GM23338 (cell line): ENCODE data around the gene POU1F1. TPM values are rescaled to one million over a fixed set of nuclear protein-coding genes. Genes with fewer than 3 reads are reported as not detected.

Experiments used
- ATAC-seq: fragments of 200-7000 bp; cut with Tn5 transposase; 3 replicates; pipeline ENCODE4 v1.9.1; 2020
- DNase-seq: peaks from one replicate; pipeline ENCODE4 v3.0.0-alpha.2; 2015; ENCODE audit warnings: low spot score
- H2AFZ ChIP-seq: fragments of 200-600 bp; sonication (generic); 2 replicates; pipeline ENCODE4 v1.8.0; 2016; ENCODE audit warnings: antibody characterized with exemption, mild to moderate bottlenecking, moderate library complexity
- H3F3A ChIP-seq: fragments of 200-600 bp; sonication (generic); replicated peaks from 2 replicates; pipeline ENCODE4 v1.8.0; 2017; ENCODE audit warnings: antibody characterized with exemption, mixed run types, low read depth
- H3K27ac ChIP-seq: fragments of 200-600 bp; sonication (generic); 2 replicates; pipeline ENCODE4 v1.6.1; 2016; ENCODE audit warnings: low read depth
- H3K27me3 ChIP-seq: fragments of 200-600 bp; sonication (generic); 2 replicates; pipeline ENCODE4 v1.8.0; 2016; ENCODE audit warnings: mild to moderate bottlenecking, mixed run types, moderate library complexity; ENCODE audit not compliant: insufficient read depth
- H3K36me3 ChIP-seq: fragments of 200-600 bp; sonication (generic); 2 replicates; pipeline ENCODE4 v1.8.0; 2016; ENCODE audit warnings: mild to moderate bottlenecking; ENCODE audit not compliant: insufficient read depth
- H3K4me1 ChIP-seq: fragments of 200-600 bp; sonication (generic); 2 replicates; pipeline ENCODE4 v1.8.0; 2016; ENCODE audit warnings: mild to moderate bottlenecking, moderate library complexity; ENCODE audit not compliant: insufficient read depth
- H3K4me2 ChIP-seq: fragments of 200-600 bp; sonication (generic); 2 replicates; pipeline ENCODE4 v1.7.1; 2017; ENCODE audit warnings: mixed run types
- H3K4me3 ChIP-seq: fragments of 200-600 bp; sonication (generic); 2 replicates; pipeline ENCODE4 v1.6.1; 2016; ENCODE audit warnings: mixed run types
- H3K79me2 ChIP-seq: fragments of 200-600 bp; sonication (generic); replicated peaks from 2 replicates; pipeline ENCODE4 v1.8.0; 2017; ENCODE audit warnings: mild to moderate bottlenecking; ENCODE audit not compliant: insufficient read depth
- H3K9me2 ChIP-seq: fragments of 200-600 bp; sonication (generic); 2 replicates; pipeline ENCODE4 v1.8.0; 2017; ENCODE audit not compliant: insufficient read depth
- H4K20me1 ChIP-seq: fragments of 200-600 bp; sonication (generic); replicated peaks from 2 replicates; pipeline ENCODE4 v1.8.0; 2017; ENCODE audit warnings: mild to moderate bottlenecking; ENCODE audit not compliant: insufficient read depth
- H3K27ac Mint-ChIP-seq: 2 replicates; pipeline ENCODE4 v1.8.0; 2020; ENCODE audit warnings: inconsistent platforms, mild to moderate bottlenecking, moderate library complexity, mixed read lengths
- H3K27me3 Mint-ChIP-seq: 3 replicates; pipeline ENCODE4 v1.8.0; 2022; ENCODE audit warnings: low read depth, mild to moderate bottlenecking, moderate library complexity, mixed read lengths, inconsistent platforms; ENCODE audit not compliant: insufficient read depth, poor library complexity
- H3K36me3 Mint-ChIP-seq: 3 replicates; pipeline ENCODE4 v1.8.0; 2021; ENCODE audit warnings: low read depth, mild to moderate bottlenecking, inconsistent platforms, moderate library complexity, mixed read lengths
- H3K4me1 Mint-ChIP-seq: 3 replicates; pipeline ENCODE4 v1.8.0; 2020; ENCODE audit warnings: mild to moderate bottlenecking, inconsistent platforms, mixed read lengths
- H3K4me3 Mint-ChIP-seq: 3 replicates; pipeline ENCODE4 v1.8.0; 2021; ENCODE audit warnings: moderate library complexity, mild to moderate bottlenecking, inconsistent platforms, mixed read lengths
- H3K9me3 Mint-ChIP-seq: 3 replicates; pipeline ENCODE4 v1.8.0; 2020; ENCODE audit warnings: moderate library complexity, mild to moderate bottlenecking, inconsistent platforms, mixed read lengths
- CREB1 ChIP-seq: fragments of 250-450 bp; sonication (Bioruptor Pico); IDR thresholded peaks from 2 replicates; pipeline ENCODE4 v1.5.0; 2020; ENCODE audit warnings: low read depth, mild to moderate bottlenecking, moderate library complexity
- CTCF ChIP-seq, 2 experiments: fragments of 200-600 bp in 1 of 2; sonication (generic) in 1 of 2; conservative IDR thresholded peaks; 2 replicates each; pipeline versions ENCODE4 v1.5.1 to v1.6.1; 2016 to 2017; ENCODE audit warnings: antibody characterized with exemption in 2 of 2, low read depth in 2 of 2, mild to moderate bottlenecking in 2 of 2, moderate library complexity in 1 of 2
- EZH2 ChIP-seq: fragments of 200-600 bp; sonication (generic); IDR thresholded peaks from one replicate; pipeline ENCODE4 v1.8.0; 2017; ENCODE audit warnings: antibody characterized with exemption, mild to moderate bottlenecking, low read depth; ENCODE audit not compliant: unreplicated experiment
- EZH2phosphoT487 ChIP-seq: fragments of 200-600 bp; sonication (generic); IDR thresholded peaks from one replicate; pipeline ENCODE4 v1.8.1; 2018; ENCODE audit warnings: antibody characterized with exemption; ENCODE audit not compliant: unreplicated experiment
- JUNB ChIP-seq: IDR thresholded peaks from one replicate; pipeline ENCODE4 v1.6.1; 2016; ENCODE audit warnings: antibody characterized with exemption; ENCODE audit not compliant: unreplicated experiment
- NANOG ChIP-seq: IDR thresholded peaks from 2 replicates; pipeline ENCODE4 v1.6.1; 2016; ENCODE audit warnings: antibody characterized with exemption, borderline replicate concordance
- POLR2AphosphoS5 ChIP-seq: IDR thresholded peaks from 2 replicates; pipeline ENCODE4 v1.6.1; 2016; ENCODE audit warnings: antibody characterized with exemption, low read depth
- REST ChIP-seq: IDR thresholded peaks from one replicate; pipeline ENCODE4 v1.6.1; 2018; ENCODE audit warnings: antibody characterized with exemption; ENCODE audit not compliant: unreplicated experiment
- STAT1 ChIP-seq: IDR thresholded peaks from one replicate; pipeline ENCODE4 v1.6.1; 2016; ENCODE audit warnings: antibody characterized with exemption; ENCODE audit not compliant: unreplicated experiment
- ZNF114 ChIP-seq: fragments of 250-450 bp; sonication (Bioruptor Pico); IDR thresholded peaks from 2 replicates; pipeline ENCODE4 v1.5.0; 2020; ENCODE audit warnings: mild to moderate bottlenecking, moderate library complexity
- ZNF331 ChIP-seq: fragments of 250-450 bp; sonication (Bioruptor Pico); IDR thresholded peaks from 2 replicates; pipeline ENCODE4 v1.5.0; 2020; ENCODE audit warnings: low read depth, mild to moderate bottlenecking, moderate library complexity
- ZNF462 ChIP-seq: fragments of 250-450 bp; sonication (Bioruptor Pico); IDR thresholded peaks from 2 replicates; pipeline ENCODE4 v1.5.0; 2020; ENCODE audit warnings: mild to moderate bottlenecking, moderate library complexity
- polyA plus RNA-seq: library from polyadenylated mRNA; unstranded; fragments of >200 nt; fragmentation: Nextera tagmentation; extraction: Ambion mirVana; gene quantifications from 2 replicates; pipeline ENCODE4 v1.2.1, GENCODE V29; 2016
- total RNA-seq: library from RNA; depleted of rRNA; stranded (reverse); fragments of >200 nt; shearing (Covaris generic); gene quantifications from 2 replicates; pipeline ENCODE4 v1.2.3, GENCODE V29; 2014
- TF ChIP-seq, protein P1 (sequence below): IDR thresholded peaks from 2 replicates; pipeline ENCODE4 v1.6.1; 2016; ENCODE audit warnings: antibody characterized with exemption

POU1F1 gene
- total and polyA plus RNA-seq, 2 experiments from 2014 or later = not detected

- H3K36me3 Mint-ChIP-seq = no peaks in the 10 kb centered on the region; the same call in 2 of the 3 replicates
- Histone ChIP-seq H3K9me2 (no peaks in the 10 kb centered on the region), H3K36me3 (no peaks in the 10 kb centered on the region), H3K4me1 (no peaks in the 10 kb centered on the region), H3F3A (no peaks in the 10 kb centered on the region), H3K27ac (no peak overlapping the region), H2AFZ (no peak overlapping the region), H3K79me2 (no peaks in the 10 kb centered on the region), H3K4me2 (no peak overlapping the region), H3K4me3 (no peak overlapping the region), H3K27me3 (no peaks in the 10 kb centered on the region), H4K20me1 (no peaks in the 10 kb centered on the region)
- H3K4me1 Mint-ChIP-seq = no peaks in the 10 kb centered on the region; the same call in 1 of the 3 replicates
- peaks cover 3% of the 10 kb centered on the region for H3K27me3 Mint-ChIP-seq
- no peak for DNase-seq
- ATAC-seq = no peak
- no peak overlapping the region for H3K27ac Mint-ChIP-seq
- H3K4me3 Mint-ChIP-seq = no peak overlapping the region
- TF ChIP-seq POLR2AphosphoS5 = no peak
- TF ChIP-seq EZH2phosphoT487 = no peak
- no peak for TF ChIP-seq ZNF331 (CRISPR knock-in tag)
- no peak for TF ChIP-seq EZH2
- no peak for TF ChIP-seq CREB1 (CRISPR knock-in tag)
- no peak for TF ChIP-seq ZNF114
- no peak for TF ChIP-seq STAT1
- no peak for TF ChIP-seq REST
- no peak for TF ChIP-seq CTCF (conservative IDR thresholded peaks at IDR 0.05; ENCODE audit: low read depth in 2 of 2)
- no peak for TF ChIP-seq ZNF462
- TF ChIP-seq NANOG = no peak
- no peak for TF ChIP-seq JUNB
- TF ChIP-seq, protein P1, sequence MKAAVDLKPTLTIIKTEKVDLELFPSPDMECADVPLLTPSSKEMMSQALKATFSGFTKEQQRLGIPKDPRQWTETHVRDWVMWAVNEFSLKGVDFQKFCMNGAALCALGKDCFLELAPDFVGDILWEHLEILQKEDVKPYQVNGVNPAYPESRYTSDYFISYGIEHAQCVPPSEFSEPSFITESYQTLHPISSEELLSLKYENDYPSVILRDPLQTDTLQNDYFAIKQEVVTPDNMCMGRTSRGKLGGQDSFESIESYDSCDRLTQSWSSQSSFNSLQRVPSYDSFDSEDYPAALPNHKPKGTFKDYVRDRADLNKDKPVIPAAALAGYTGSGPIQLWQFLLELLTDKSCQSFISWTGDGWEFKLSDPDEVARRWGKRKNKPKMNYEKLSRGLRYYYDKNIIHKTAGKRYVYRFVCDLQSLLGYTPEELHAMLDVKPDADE = no peak
- H3K9me3 Mint-ChIP-seq = peaks cover 3% of the 10 kb centered on the region
Measured at GRCh38 chr3:87317779-87318178, 41.4 kb upstream of the POU1F1 start.
